Small intestine (tissue), 7 donors: ENCODE measurements around the gene IDH3G. TPM values are rescaled to one million over a fixed set of nuclear protein-coding genes. Genes with fewer than 3 reads are reported as not detected.

ENCODE experiments used
- DNase-seq, 2 donors: peaks; one replicate each; pipeline versions ENCODE4 v3.0.0 to v3.0.0-alpha.2; 2013
- FAIRE-seq: peaks from 2 replicates; lab custom pipeline; 2012; peaks lifted over from hg19 to GRCh38; lab: Jason Lieb, UNC
- H3K27ac ChIP-seq, 3 donors: one replicate each; pipeline ENCODE4 v1.5.1; 2013; ENCODE audit warnings: low read length in 2 of 3, mild to moderate bottlenecking in 2 of 3, control low read depth in 1 of 3, inconsistent platforms in 1 of 3, low read depth in 1 of 3, moderate library complexity in 1 of 3
- H3K27me3 ChIP-seq, 3 donors: one replicate each; pipeline ENCODE4 v1.6.1; 2013; ENCODE audit warnings: low read length in 3 of 3, inconsistent platforms in 1 of 3; ENCODE audit not compliant: control insufficient read depth in 3 of 3, insufficient read depth in 3 of 3
- H3K36me3 ChIP-seq, 3 donors: one replicate each; pipeline ENCODE4 v1.6.1; 2013; ENCODE audit warnings: low read length in 3 of 3, inconsistent platforms in 1 of 3, low read depth in 1 of 3, mild to moderate bottlenecking in 1 of 3, moderate library complexity in 1 of 3; ENCODE audit not compliant: control insufficient read depth in 3 of 3, insufficient read depth in 2 of 3
- H3K4me1 ChIP-seq, 3 donors: one replicate each; pipeline ENCODE4 v1.6.1; 2013; ENCODE audit warnings: low read length in 2 of 3, inconsistent platforms in 1 of 3, low read depth in 1 of 3, mild to moderate bottlenecking in 1 of 3, moderate library complexity in 1 of 3; ENCODE audit not compliant: control insufficient read depth in 3 of 3, insufficient read depth in 2 of 3
- H3K4me3 ChIP-seq, 3 donors: one replicate each; pipeline ENCODE4 v1.5.1; 2013; ENCODE audit warnings: low read length in 3 of 3, control low read depth in 1 of 3, inconsistent platforms in 1 of 3, low read depth in 1 of 3, mild to moderate bottlenecking in 1 of 3, moderate library complexity in 1 of 3
- H3K9me3 ChIP-seq, 2 donors: one replicate each; pipeline ENCODE4 v1.6.1; 2013; ENCODE audit warnings: low read depth in 1 of 2, low read length in 1 of 2; ENCODE audit not compliant: control insufficient read depth in 2 of 2, insufficient read depth in 1 of 2
- WGBS, 3 donors: extraction: QIAGEN DNeasy Blood & Tissue Kit; methylation state at CpG; one replicate each; pipeline ENCODE4 v1.1.7; 2013; 5-methylcytosine and 5-hydroxymethylcytosine counted together
- polyA plus RNA-seq, 4 donors: library from polyadenylated mRNA; stranded (reverse) in 3 of 4; unstranded in 1 of 4; fragments of 200-250 nt in 3 of 4; fragments of 120-200 nt in 1 of 4; gene quantifications; one replicate each; pipeline versions ENCODE4 v1.2.1 to v1.2.3, GENCODE V29; 2013
- donor health status: healthy with polysubstance abuse.
- donor health status: control.
- donor health status: control.
- donor health status: Bipolar disorder and iron deficiency.
- donor health status: healthy.

Gene IDH3G
- polyA plus RNA-seq, 4 donors, result 59.9 to 114 (median 85.5) TPM

DNA sequence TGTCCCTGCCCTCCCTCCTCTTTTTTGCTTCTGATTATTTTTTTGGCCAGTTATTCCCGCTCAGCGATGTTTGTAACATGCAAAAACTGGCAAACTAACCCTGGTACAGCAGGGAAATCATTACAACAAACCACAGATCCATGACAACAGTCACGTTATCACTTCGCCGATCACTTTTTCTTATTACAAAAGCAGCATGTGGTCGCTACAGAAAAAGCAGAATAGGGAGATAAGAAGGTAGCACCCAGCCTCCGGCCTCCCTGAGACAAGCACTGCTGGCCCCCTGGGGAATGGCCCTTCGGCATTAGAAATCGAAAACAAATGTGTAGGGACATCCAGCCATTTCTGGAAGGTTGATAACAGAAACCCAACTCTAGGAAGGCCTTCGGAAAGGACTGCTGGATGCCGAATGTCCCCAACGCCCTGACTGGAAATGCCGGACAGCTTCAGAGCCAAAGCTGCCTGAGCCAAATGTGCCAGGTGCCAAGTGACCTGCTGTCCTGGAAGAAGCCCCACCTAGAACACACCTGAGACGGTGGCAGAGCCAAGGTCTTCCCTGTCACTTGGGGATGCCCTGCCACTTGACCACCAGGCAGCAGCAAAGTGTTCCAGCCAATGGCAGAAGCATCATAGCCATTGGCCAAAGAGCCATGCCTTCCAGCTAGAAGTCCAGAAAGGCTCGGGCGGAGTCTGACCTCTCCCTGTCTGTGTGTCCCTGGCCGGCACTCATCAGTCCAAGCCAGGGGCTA is 2.9 kb downstream of the IDH3G start:
- no peak overlapping the region for H3K27ac ChIP-seq
- 85 to 87% (median 86%) methylated on average over 17 of the region's 17 CpGs for WGBS, 3 donors
- H3K4me3 ChIP-seq, result no peak overlapping the region
- H3K27me3 ChIP-seq, result no peaks in the 10 kb centered on the region
- DNase-seq (no peak), FAIRE-seq (no peak)
- peaks cover 4 to 66% (median 4%) of the 10 kb centered on the region in 3 donors for H3K36me3 ChIP-seq
- peaks cover 0 to 19% (median 6%) of the 10 kb centered on the region in 3 donors for H3K4me1 ChIP-seq
- H3K9me3 ChIP-seq, result no peaks in the 10 kb centered on the region

- no peaks in the 10 kb centered on the region for H3K27me3 ChIP-seq
- no peak overlapping the region for H3K27ac ChIP-seq
- 88 to 95% (median 93%) methylated on average over 10 to 12 of the region's 12 CpGs for WGBS, 3 donors
- H3K36me3 ChIP-seq, result peaks cover 4 to 73% (median 8%) of the 10 kb centered on the region in 3 donors
- no peaks in the 10 kb centered on the region for H3K9me3 ChIP-seq
- H3K4me1 ChIP-seq, result peaks cover 0 to 9% (median 0%) of the 10 kb centered on the region in 3 donors
- DNase-seq (no peak), FAIRE-seq (no peak)
- no peak overlapping the region for H3K4me3 ChIP-seq
Observed at GRCh38 chrX:153789654-153790053, 4.5 kb downstream of the IDH3G start.

GRCh38 chrX:153786669-153787068 is 7.5 kb downstream of the IDH3G start:
- Histone ChIP-seq H3K4me3 (no peak overlapping the region), H3K9me3 (no peaks in the 10 kb centered on the region), H3K27me3 (no peaks in the 10 kb centered on the region), H3K4me1 (no peaks in the 10 kb centered on the region), H3K36me3 (peaks cover 4 to 76% (median 6%) of the 10 kb centered on the region in 3 donors), H3K27ac (no peak overlapping the region)
- WGBS, 3 donors, result 85 to 92% (median 87%) methylated on average over 9 to 15 of the region's 15 CpGs
- DNase-seq, result no peak
- no peak for FAIRE-seq

DNA sequence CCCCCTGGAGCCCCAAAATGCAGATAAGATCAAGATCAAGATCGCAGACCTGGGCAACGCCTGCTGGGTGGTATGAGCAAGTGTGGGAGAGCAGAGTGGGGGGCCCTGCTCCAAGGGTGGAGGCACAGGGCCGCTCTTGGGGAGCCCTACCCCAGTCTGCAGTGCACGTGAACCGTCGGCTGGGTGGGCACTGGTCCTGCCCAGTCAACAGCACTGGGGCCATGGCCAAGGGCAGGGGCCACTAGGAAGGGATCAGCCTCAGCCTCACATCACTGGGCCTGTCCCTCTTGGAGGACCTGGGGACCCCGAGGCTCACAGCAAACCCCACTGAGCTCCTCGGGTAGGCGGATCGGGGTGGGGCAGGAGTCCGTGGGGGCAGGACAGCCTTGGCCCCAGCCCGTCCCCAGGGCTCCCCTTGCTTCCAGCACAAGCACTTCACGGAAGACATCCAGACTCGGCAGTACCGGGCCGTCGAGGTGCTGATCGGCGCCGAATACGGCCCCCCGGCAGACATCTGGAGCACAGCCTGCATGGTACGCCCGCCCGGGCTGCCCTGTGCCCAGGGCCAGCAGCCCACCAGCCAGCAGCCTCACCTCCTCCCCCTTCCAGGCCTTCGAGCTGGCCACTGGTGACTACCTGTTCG is 9.7 kb downstream of the IDH3G start:
- 87 to 100% (median 92%) methylated on average over 6 to 27 of the region's 27 CpGs for WGBS, 3 donors
- peaks cover 4 to 55% (median 6%) of the 10 kb centered on the region in 3 donors for H3K36me3 ChIP-seq
- H3K9me3 ChIP-seq, result no peaks in the 10 kb centered on the region
- no peak overlapping the region for H3K4me3 ChIP-seq
- H3K4me1 ChIP-seq, result no peaks in the 10 kb centered on the region
- DNase-seq (no peak), FAIRE-seq (no peak)
- H3K27me3 ChIP-seq, result peaks cover 0 to 4% (median 0%) of the 10 kb centered on the region in 3 donors
- H3K27ac ChIP-seq, result no peak overlapping the region

GRCh38 chrX:153783378-153784013 is 10.7 kb downstream of the IDH3G start:
- no peak for DNase-seq
- H3K36me3 ChIP-seq, result peaks cover 4 to 50% (median 6%) of the 10 kb centered on the region in 3 donors
- H3K9me3 ChIP-seq, result no peaks in the 10 kb centered on the region
- no peak overlapping the region for H3K27ac ChIP-seq
- peaks cover 0 to 4% (median 0%) of the 10 kb centered on the region in 3 donors for H3K27me3 ChIP-seq
- no peak overlapping the region for H3K4me3 ChIP-seq
- 77 to 91% (median 83%) methylated on average over 15 to 24 of the region's 24 CpGs for WGBS, 3 donors
- no peaks in the 10 kb centered on the region for H3K4me1 ChIP-seq
- FAIRE-seq, result no peak

DNA sequence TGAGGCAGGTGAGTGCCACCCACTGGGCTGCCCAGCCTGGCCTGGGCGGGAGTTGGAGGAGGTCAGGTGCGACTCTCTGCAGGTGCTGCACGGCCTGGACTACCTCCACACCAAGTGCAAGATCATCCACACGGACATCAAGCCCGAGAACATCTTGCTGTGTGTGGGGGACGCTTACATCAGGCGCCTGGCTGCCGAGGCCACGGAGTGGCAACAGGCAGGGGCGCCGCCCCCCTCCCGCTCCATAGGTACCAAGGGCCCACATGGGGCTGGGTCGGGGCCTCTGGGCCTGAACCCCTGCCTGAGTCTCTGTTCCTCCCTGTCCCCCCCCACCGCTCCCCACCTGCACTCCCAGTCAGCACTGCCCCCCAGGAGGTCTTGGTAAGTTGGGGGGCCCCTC is 11.3 kb downstream of the IDH3G start:
- Histone ChIP-seq H3K27ac (no peak overlapping the region), H3K9me3 (no peaks in the 10 kb centered on the region), H3K36me3 (peaks cover 4 to 44% (median 6%) of the 10 kb centered on the region in 3 donors), H3K4me3 (no peak overlapping the region), H3K27me3 (peaks cover 0 to 4% (median 0%) of the 10 kb centered on the region in 3 donors), H3K4me1 (no peaks in the 10 kb centered on the region)
- 84 to 90% (median 90%) methylated on average over 8 to 14 of the region's 14 CpGs for WGBS, 3 donors
- FAIRE-seq (no peak), DNase-seq (no peak)

GRCh38 chrX:153782313-153782712 is 11.9 kb downstream of the IDH3G start:
- peak in 1 of 2 donors; percentile 11 for DNase-seq
- peaks cover 2 to 38% (median 6%) of the 10 kb centered on the region in 3 donors for H3K36me3 ChIP-seq
- 27 to 61% (median 59%) methylated on average over 8 to 11 of the region's 11 CpGs for WGBS, 3 donors

GRCh38 chrX:153781428-153782047 is 12.6 kb downstream of the IDH3G start:
- DNase-seq (peak in 1 of 2 donors; percentile 16), FAIRE-seq (no peak)
- Histone ChIP-seq H3K27ac (no peak overlapping the region), H3K9me3 (no peaks in the 10 kb centered on the region), H3K27me3 (peaks cover 0 to 4% (median 0%) of the 10 kb centered on the region in 3 donors), H3K4me1 (no peaks in the 10 kb centered on the region), H3K36me3 (peaks cover 2 to 30% (median 4%) of the 10 kb centered on the region in 3 donors), H3K4me3 (no peak overlapping the region)
- WGBS, 3 donors, result 46 to 65% (median 59%) methylated on average over 10 to 24 of the region's 24 CpGs

More at GRCh38 chrX:153782313-153782712, 11.9 kb downstream of the IDH3G start:
- Histone ChIP-seq H3K27ac (no peak overlapping the region), H3K27me3 (peaks cover 0 to 4% (median 0%) of the 10 kb centered on the region in 3 donors), H3K4me1 (no peaks in the 10 kb centered on the region), H3K4me3 (no peak overlapping the region), H3K9me3 (no peaks in the 10 kb centered on the region)
- FAIRE-seq, result no peak
